IMR-90 (cell line): Measurements from ENCODE around the gene KPNA2. TPM values are rescaled to one million over a fixed set of nuclear protein-coding genes. Genes with fewer than 3 reads are reported as not detected.

ENCODE experiments used
- ATAC-seq: fragments of 200-7000 bp; cut with Tn5 transposase; 2 replicates; pipeline ENCODE4 v1.9.1; 2020; ENCODE audit warnings: low read depth, mild to moderate bottlenecking, moderate library complexity
- BruUV-seq: library from RNA; stranded (reverse); fragments of 400-500 nt; replicated peaks from 2 replicates; lab custom pipeline; 2021; lab: Mats Ljungman, UMichigan
- CTCF ChIA-PET: fragments of 300-600 bp; formaldehyde crosslinking; extraction: SDS; loops from one replicate; lab custom pipeline; 2021; ENCODE audit warnings: antibody characterized with exemption; lab: Yijun Ruan, JAX
- POLR2A ChIA-PET: fragments of 300-600 bp; sonication (Branson Sonifier 250); formaldehyde crosslinking; loops from one replicate; lab custom pipeline; 2022; ENCODE audit warnings: antibody characterized with exemption; ENCODE audit not compliant: unreplicated experiment; lab: Charles Lee
- DNase-seq: peaks from one replicate; pipeline ENCODE4 v3.0.0; 2013
- H2AFZ ChIP-seq: replicated peaks from 2 replicates; pipeline ENCODE3; 2013; ENCODE audit warnings: low read length, mild to moderate bottlenecking; ENCODE audit not compliant: poor library complexity
- H2AK5ac ChIP-seq: 2 replicates; pipeline ENCODE4 v1.6.1; 2013; ENCODE audit warnings: low read depth, low read length, inconsistent platforms
- H2AK9ac ChIP-seq: replicated peaks from 2 replicates; pipeline ENCODE3; 2013; ENCODE audit warnings: mild to moderate bottlenecking, low read depth, low read length, moderate library complexity; ENCODE audit not compliant: poor library complexity
- H2BK120ac ChIP-seq: 2 replicates; pipeline ENCODE4 v1.6.1; 2013; ENCODE audit warnings: low read depth, low read length, inconsistent platforms
- H2BK15ac ChIP-seq: 3 replicates; pipeline ENCODE4 v1.6.1; 2013; ENCODE audit warnings: low read depth, low read length, inconsistent platforms
- H2BK20ac ChIP-seq: 2 replicates; pipeline ENCODE4 v1.6.1; 2013; ENCODE audit warnings: low read depth, mild to moderate bottlenecking, inconsistent platforms, low read length, moderate library complexity
- H2BK5ac ChIP-seq: 2 replicates; pipeline ENCODE4 v1.6.1; 2013; ENCODE audit warnings: mild to moderate bottlenecking, low read depth, low read length, inconsistent platforms; ENCODE audit not compliant: poor library complexity, severe bottlenecking
- H3K14ac ChIP-seq: replicated peaks from 2 replicates; pipeline ENCODE4 v1.6.1; 2013; ENCODE audit warnings: low read depth, low read length, inconsistent platforms
- H3K18ac ChIP-seq: 2 replicates; pipeline ENCODE4 v1.6.1; 2013; ENCODE audit warnings: low read depth, low read length, control low read depth
- H3K23ac ChIP-seq: 2 replicates; pipeline ENCODE4 v1.6.1; 2013; ENCODE audit warnings: low read depth, low read length, inconsistent platforms
- H3K27ac ChIP-seq: 2 replicates; pipeline ENCODE4 v1.5.1; 2013; ENCODE audit warnings: mild to moderate bottlenecking, control low read depth, low read length; ENCODE audit not compliant: insufficient read depth
- H3K27me3 ChIP-seq: 2 replicates; pipeline ENCODE4 v1.6.1; 2013; ENCODE audit warnings: low read length; ENCODE audit not compliant: control insufficient read depth, insufficient read depth
- H3K36me3 ChIP-seq: 2 replicates; pipeline ENCODE4 v1.6.1; 2013; ENCODE audit warnings: low read length, mixed read lengths; ENCODE audit not compliant: control insufficient read depth, insufficient read depth
- H3K4ac ChIP-seq: 2 replicates; pipeline ENCODE4 v1.6.1; 2013; ENCODE audit warnings: low read depth, low read length, inconsistent platforms
- H3K4me1 ChIP-seq: 2 replicates; pipeline ENCODE4 v1.6.1; 2013; ENCODE audit warnings: low read length, mixed read lengths; ENCODE audit not compliant: control insufficient read depth, insufficient read depth
- H3K4me2 ChIP-seq: 2 replicates; pipeline ENCODE4 v1.6.1; 2013; ENCODE audit warnings: low read depth, mild to moderate bottlenecking, control low read depth, low read length, moderate library complexity
- H3K4me3 ChIP-seq: 2 replicates; pipeline ENCODE4 v1.5.1; 2013; ENCODE audit warnings: low read depth, mild to moderate bottlenecking, control low read depth, low read length, moderate library complexity; ENCODE audit not compliant: insufficient read depth
- H3K56ac ChIP-seq: 2 replicates; pipeline ENCODE4 v1.6.1; 2013; ENCODE audit warnings: low read length, inconsistent platforms; ENCODE audit not compliant: insufficient read depth; ENCODE audit errors: extremely low read depth
- H3K79me1 ChIP-seq, 2 experiments: 2 replicates each; pipeline ENCODE4 v1.6.1; 2013; ENCODE audit warnings: low read length in 2 of 2, inconsistent platforms in 1 of 2, low read depth in 1 of 2
- H3K9ac ChIP-seq: 2 replicates; pipeline ENCODE4 v1.6.1; 2013; ENCODE audit warnings: low read depth, low read length, control low read depth
- H3K9me1 ChIP-seq: 2 replicates; pipeline ENCODE4 v1.6.1; 2013; ENCODE audit warnings: low read length, inconsistent platforms; ENCODE audit not compliant: insufficient read depth
- H3K9me3 ChIP-seq: 2 replicates; pipeline ENCODE4 v1.6.1; 2013; ENCODE audit warnings: low read length; ENCODE audit not compliant: control insufficient read depth, insufficient read depth
- H4K20me1 ChIP-seq: 2 replicates; pipeline ENCODE4 v1.6.1; 2013; ENCODE audit warnings: low read length, inconsistent platforms; ENCODE audit not compliant: insufficient read depth
- H4K5ac ChIP-seq: 2 replicates; pipeline ENCODE4 v1.6.1; 2013; ENCODE audit warnings: mild to moderate bottlenecking, low read depth, low read length, control low read depth
- H4K8ac ChIP-seq, 2 experiments: 2 replicates each; pipeline ENCODE4 v1.6.1; 2013; ENCODE audit warnings: low read depth in 2 of 2, low read length in 2 of 2, control low read depth in 1 of 2, inconsistent platforms in 1 of 2
- H4K91ac ChIP-seq: 2 replicates; pipeline ENCODE4 v1.6.1; 2013; ENCODE audit warnings: low read depth, low read length, inconsistent platforms; ENCODE audit not compliant: insufficient read depth
- POLR2A ChIP-seq: IDR thresholded peaks from 2 replicates; pipeline ENCODE4 v1.6.1; 2012; ENCODE audit warnings: mild to moderate bottlenecking, low read depth, low read length
- WGBS, 2 experiments: methylation state at CpG; one replicate each; pipeline versions ENCODE4 v1.1.5 to v1.1.7; 2013; ENCODE audit warnings: missing lambda C conversion rate in 2 of 2; ENCODE audit not compliant: insufficient read length in 1 of 2; ENCODE audit errors: extremely low coverage in 2 of 2; 5-methylcytosine and 5-hydroxymethylcytosine counted together
- dilution Hi-C: fragments of 300-500 bp; cut with HindIII; formaldehyde crosslinking; loops from one replicate; pipeline ENCODE4 v1.14.3; 2018; ENCODE audit warnings: low sequenced_read_pairs; ENCODE audit not compliant: unreplicated experiment
- in situ Hi-C: fragments of 300-500 bp; cut with MboI; formaldehyde crosslinking; loops from 3 replicates; pipeline ENCODE4 v1.14.3; 2019; ENCODE audit warnings: low sequenced_read_pairs, inconsistent platforms, mixed read lengths
- intact Hi-C: fragments of 100-400 bp; cut with micrococcal nuclease; formaldehyde crosslinking; loops from 2 replicates; pipeline ENCODE4 v1.10.0; 2022
- polyA plus RNA-seq, 3 experiments: library from polyadenylated mRNA; depleted of rRNA; stranded (reverse); fragments of >200 nt; gene quantifications; 2 replicates each; pipeline ENCODE4 v1.2.3, GENCODE V29; 2012; ENCODE audit warnings: low replicate concordance in 1 of 3
- total RNA-seq: library from RNA; depleted of rRNA; stranded (reverse); fragments of >200 nt; gene quantifications from 2 replicates; pipeline ENCODE4 v1.2.3, GENCODE V29; 2012

KPNA2 gene
- total and polyA plus RNA-seq, 2 of the 4 experiments (the other 2 are of a cell fraction), result 135 to 262 TPM

DNA sequence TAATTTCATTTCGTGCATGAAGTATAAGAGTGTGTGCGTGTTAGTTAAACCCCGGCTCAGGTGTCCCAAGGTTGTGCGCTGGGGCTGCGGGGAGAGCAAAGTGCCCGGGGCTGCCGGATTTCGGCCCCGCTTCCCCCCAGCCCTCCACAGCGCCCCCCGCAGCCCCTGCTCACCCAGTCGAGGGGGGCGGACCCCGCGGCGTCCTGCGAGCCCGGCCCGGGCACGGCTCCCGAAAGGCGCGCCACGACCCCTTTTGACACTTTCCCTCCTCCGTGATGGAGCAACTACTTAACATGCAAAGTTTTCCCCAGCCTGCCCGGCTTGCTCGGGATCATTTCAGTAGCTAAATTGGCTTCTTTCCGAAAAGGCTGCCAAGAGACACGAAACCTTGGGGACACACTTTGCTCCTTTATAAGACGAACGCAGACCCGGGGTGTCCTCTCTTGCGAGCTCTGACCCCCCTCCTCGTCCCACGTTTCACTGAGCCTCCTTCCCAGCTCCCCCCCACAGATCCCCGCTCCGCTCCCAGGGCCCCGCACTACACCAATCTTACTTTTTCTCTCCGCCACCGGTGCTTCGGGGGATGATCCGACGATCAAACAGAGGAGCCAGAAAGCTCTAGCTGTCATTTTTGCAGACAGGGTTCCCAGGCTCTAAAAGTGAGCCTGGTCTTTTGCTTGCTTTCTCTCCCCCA lies 39.8 kb upstream of the KPNA2 start:
- H2AK5ac ChIP-seq, result no peak overlapping the region
- H3K18ac ChIP-seq, result no peak overlapping the region
- peaks cover 8% of the 10 kb centered on the region; the same call in 1 of the 2 replicates for H3K9me1 ChIP-seq
- peak overlapping the region; percentile 98 for H3K4me2 ChIP-seq
- no peak overlapping the region for H3K27ac ChIP-seq
- ChIA-PET POLR2A (interaction anchor here (0.5 kb wide), 1 partner anchor 205 kb away, joined by 3 read pairs; no protein-coding TSS in a partner anchor), CTCF (no interaction called here)
- H3K36me3 ChIP-seq, result no peaks in the 10 kb centered on the region
- H3K9me3 ChIP-seq, result no peaks in the 10 kb centered on the region
- no peak overlapping the region for H2BK20ac ChIP-seq
- peak overlapping the region; percentile 64 for H3K4me3 ChIP-seq
- H3K4me1 ChIP-seq, result peaks cover 5% of the 10 kb centered on the region; the same call in 1 of the 2 replicates
- no peak overlapping the region for H4K5ac ChIP-seq
- H2BK120ac ChIP-seq, result no peak overlapping the region
- no peak overlapping the region for H2BK5ac ChIP-seq
- H2AFZ ChIP-seq, result peak overlapping the region; percentile 67
- H3K14ac ChIP-seq, result 0 out of 2 replicates have a peak overlapping the region, but pooled peaks have one; percentile 39
- no peak for ATAC-seq
- no peak overlapping the region for H3K4ac ChIP-seq
- peak overlapping the region; percentile 4; the same call in 1 of the 2 replicates for H3K23ac ChIP-seq
- H4K91ac ChIP-seq, result no peak overlapping the region
- H3K79me1 ChIP-seq, result peaks cover 8 to 13% of the 10 kb centered on the region in 2 experiments; a peak in 3 of 4 replicates
- WGBS, 2 experiments, result 0% methylated on average over 6 of the region's 43 CpGs; no CpG with 5 or more reads in 1 of the 2 experiments
- in situ Hi-C loops, result no loop called here
- dilution Hi-C loops, result no loop called here
- H4K20me1 ChIP-seq, result no peaks in the 10 kb centered on the region
- no peak for DNase-seq
- intact Hi-C loops, result loop anchor here (10.0 kb wide), 1 partner anchor 209 kb away; no protein-coding TSS in a partner anchor
- peak overlapping the region in 1 of 2 experiments; percentile 11; a peak in 1 of 4 replicates for H4K8ac ChIP-seq
- peak overlapping the region; percentile 14; the same call in 1 of the 3 replicates for H2BK15ac ChIP-seq
- no peak overlapping the region for H2AK9ac ChIP-seq
- no peak for TF ChIP-seq POLR2A
- no peaks in the 10 kb centered on the region for H3K27me3 ChIP-seq
- H3K56ac ChIP-seq, result no peak overlapping the region
- peak overlapping the region; percentile 45 for H3K9ac ChIP-seq
- BruUV-seq, result no TSS peak
